ENCODE measurements around the gene RTP2. TPM values are rescaled to one million over a fixed set of nuclear protein-coding genes. Genes with fewer than 3 reads are reported as not detected.

RTP2 gene
- not detected for polyA plus RNA-seq (2013, experiment 1 of 2; ENCODE audit: insufficient read length)
- not detected for polyA plus RNA-seq (2013, experiment 2 of 2; ENCODE audit: insufficient read length)

- no peak for DNase-seq
These were observed at the start of gene RTP2 for GRCh38 chr3:187702507-187703033. Gene RTP2 (minus strand): TSS chr3:187702557. CDS start chr3:187702128, 429 bp downstream.

GRCh38 chr3:187750513-187751123 lies 48.3 kb upstream of the RTP2 start:
- no peak for DNase-seq

- DNase-seq = no peak
These were observed 47.7 kb upstream of the RTP2 start for GRCh38 chr3:187750006-187750512.

- peak; percentile 86 for DNase-seq
These were observed 45.7 kb upstream of the RTP2 start for GRCh38 chr3:187748050-187748481.

- DNase-seq = no peak
These were observed 45.1 kb upstream of the RTP2 start for GRCh38 chr3:187747506-187747905.

- DNase-seq = peak; percentile 41
These were observed 44.3 kb upstream of the RTP2 start for GRCh38 chr3:187746442-187747281.

- no peak for DNase-seq
These were observed 43.7 kb upstream of the RTP2 start for GRCh38 chr3:187746059-187746441.

- peak; percentile 98 for DNase-seq
These were observed 43.1 kb upstream of the RTP2 start, which contains the start of gene BCL6 for GRCh38 chr3:187745201-187746058. Gene BCL6 (minus strand): TSS chr3:187745468. CDS start chr3:187733693, 11,775 bp downstream.

GRCh38 chr3:187744169-187745151 lies 42.1 kb upstream of the RTP2 start:
- peak; percentile 51 for DNase-seq

GRCh38 chr3:187743195-187744141 lies 41.1 kb upstream of the RTP2 start:
- DNase-seq = peak; percentile 47

GRCh38 chr3:187742351-187743171 lies 40.2 kb upstream of the RTP2 start:
- DNase-seq = no peak

- DNase-seq = peak; percentile 82
These were observed 39.3 kb upstream of the RTP2 start for GRCh38 chr3:187741403-187742350.

GRCh38 chr3:187740421-187741399 lies 38.4 kb upstream of the RTP2 start:
- peak; percentile 74 for DNase-seq

GRCh38 chr3:187739561-187740332 lies 37.4 kb upstream of the RTP2 start:
- DNase-seq = peak; percentile 85

- no peak for DNase-seq
These were observed 36.8 kb upstream of the RTP2 start for GRCh38 chr3:187739094-187739560.
